Prostate gland (tissue), 2 donors: ENCODE data around the gene CRIM1. TPM values are rescaled to one million over a fixed set of nuclear protein-coding genes. Genes with fewer than 3 reads are reported as not detected.

ENCODE experiments used
- DNase-seq: peaks from one replicate; pipeline ENCODE4 v3.0.0-alpha.2; 2019; ENCODE audit warnings: low spot score
- H3K27ac ChIP-seq, 2 donors: fragments of 200-600 bp; sonication (generic); 2 replicates each; pipeline ENCODE4 v1.5.1; 2017 to 2019
- H3K27me3 ChIP-seq: fragments of 200-600 bp; sonication (generic); replicated peaks from 2 replicates; pipeline ENCODE4 v1.5.1; 2019; ENCODE audit not compliant: insufficient read depth
- H3K36me3 ChIP-seq, 2 donors: fragments of 200-600 bp; sonication (generic); 1 replicate in 1 of 2; 2 replicates in 1 of 2; pipeline versions ENCODE4 v1.5.1 to v1.8.1; 2017 to 2019
- H3K4me1 ChIP-seq: fragments of 200-600 bp; sonication (generic); replicated peaks from 2 replicates; pipeline ENCODE4 v1.5.1; 2019
- H3K4me3 ChIP-seq, 2 donors: fragments of 200-600 bp; sonication (generic); 2 replicates each; pipeline ENCODE4 v1.5.1; 2017 to 2019
- H3K9me3 ChIP-seq: fragments of 200-600 bp; sonication (generic); 2 replicates; pipeline ENCODE4 v1.5.1; 2017
- POLR2A ChIP-seq: fragments of 450-650 bp; IDR thresholded peaks from one replicate; pipeline ENCODE4 v1.6.1; 2016; ENCODE audit warnings: antibody characterized with exemption, mild to moderate bottlenecking
- POLR2AphosphoS5 ChIP-seq: sonication (generic); formaldehyde crosslinking; IDR thresholded peaks from one replicate; pipeline ENCODE4 v1.6.1; 2017; ENCODE audit warnings: antibody characterized with exemption
- WGBS: methylation state at CpG from one replicate; pipeline ENCODE4 v1.1.5; 2018; 5-methylcytosine and 5-hydroxymethylcytosine counted together
- intact Hi-C: fragments of 100-400 bp; cut with DNase I; formaldehyde crosslinking; loops from one replicate; pipeline ENCODE4 v1.14.2; 2022
- total RNA-seq, 2 donors: library from RNA; depleted of rRNA; stranded (reverse); fragments of >200 nt; gene quantifications; one replicate each; pipeline ENCODE4 v1.1.0, GENCODE V29; 2016
- TF ChIP-seq, protein P1 (sequence below), 4 experiments: fragments of 200-600 bp in 2 of 4; fragments of 450-650 bp in 2 of 4; sonication (generic) in 2 of 4; IDR thresholded peaks; 1 replicate in 3 of 4; 2 replicates in 1 of 4; pipeline ENCODE4 v1.5.1; 2016 to 2019; ENCODE audit warnings: antibody characterized with exemption in 4 of 4, mild to moderate bottlenecking in 2 of 4, moderate library complexity in 2 of 4

The CRIM1 gene
- total RNA-seq, 2 donors from 2014 or later: 55.2 to 101 TPM

DNA sequence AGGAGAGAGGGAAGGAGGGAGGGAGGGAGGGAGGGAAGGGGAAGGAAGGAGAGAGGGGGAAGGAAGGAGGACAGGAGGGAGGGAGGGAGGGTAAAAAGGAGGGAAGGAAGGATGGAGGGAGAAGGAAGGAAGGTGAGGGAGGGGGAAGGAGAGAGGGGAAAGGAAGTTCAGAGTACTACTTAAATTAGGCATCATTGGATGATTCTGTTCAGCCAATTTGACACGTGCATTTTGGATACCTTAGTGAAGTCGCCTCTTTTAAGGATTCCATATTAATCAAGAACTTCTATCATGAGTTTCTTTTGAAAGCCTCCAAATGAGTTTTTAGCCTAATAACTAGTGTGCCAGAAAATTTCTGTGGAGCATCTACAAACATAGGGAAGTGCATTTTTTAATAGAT is 179.5 kb downstream of the CRIM1 start:
- WGBS: 86% methylated on average over 2 of the region's 2 CpGs
- H3K27me3 ChIP-seq: no peaks in the 10 kb centered on the region
- TF ChIP-seq POLR2AphosphoS5: no peak
- TF ChIP-seq, protein P1, sequence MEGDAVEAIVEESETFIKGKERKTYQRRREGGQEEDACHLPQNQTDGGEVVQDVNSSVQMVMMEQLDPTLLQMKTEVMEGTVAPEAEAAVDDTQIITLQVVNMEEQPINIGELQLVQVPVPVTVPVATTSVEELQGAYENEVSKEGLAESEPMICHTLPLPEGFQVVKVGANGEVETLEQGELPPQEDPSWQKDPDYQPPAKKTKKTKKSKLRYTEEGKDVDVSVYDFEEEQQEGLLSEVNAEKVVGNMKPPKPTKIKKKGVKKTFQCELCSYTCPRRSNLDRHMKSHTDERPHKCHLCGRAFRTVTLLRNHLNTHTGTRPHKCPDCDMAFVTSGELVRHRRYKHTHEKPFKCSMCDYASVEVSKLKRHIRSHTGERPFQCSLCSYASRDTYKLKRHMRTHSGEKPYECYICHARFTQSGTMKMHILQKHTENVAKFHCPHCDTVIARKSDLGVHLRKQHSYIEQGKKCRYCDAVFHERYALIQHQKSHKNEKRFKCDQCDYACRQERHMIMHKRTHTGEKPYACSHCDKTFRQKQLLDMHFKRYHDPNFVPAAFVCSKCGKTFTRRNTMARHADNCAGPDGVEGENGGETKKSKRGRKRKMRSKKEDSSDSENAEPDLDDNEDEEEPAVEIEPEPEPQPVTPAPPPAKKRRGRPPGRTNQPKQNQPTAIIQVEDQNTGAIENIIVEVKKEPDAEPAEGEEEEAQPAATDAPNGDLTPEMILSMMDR (IDR thresholded peaks at IDR 0.05): no peak
- TF ChIP-seq POLR2A: no peak
- no peaks in the 10 kb centered on the region for H3K9me3 ChIP-seq
- H3K4me1 ChIP-seq: no peaks in the 10 kb centered on the region
- no peak for DNase-seq
- H3K36me3 ChIP-seq: no peaks in the 10 kb centered on the region
- H3K4me3 ChIP-seq: no peak overlapping the region
- intact Hi-C loops: no loop called here
- H3K27ac ChIP-seq: no peak overlapping the region

DNA sequence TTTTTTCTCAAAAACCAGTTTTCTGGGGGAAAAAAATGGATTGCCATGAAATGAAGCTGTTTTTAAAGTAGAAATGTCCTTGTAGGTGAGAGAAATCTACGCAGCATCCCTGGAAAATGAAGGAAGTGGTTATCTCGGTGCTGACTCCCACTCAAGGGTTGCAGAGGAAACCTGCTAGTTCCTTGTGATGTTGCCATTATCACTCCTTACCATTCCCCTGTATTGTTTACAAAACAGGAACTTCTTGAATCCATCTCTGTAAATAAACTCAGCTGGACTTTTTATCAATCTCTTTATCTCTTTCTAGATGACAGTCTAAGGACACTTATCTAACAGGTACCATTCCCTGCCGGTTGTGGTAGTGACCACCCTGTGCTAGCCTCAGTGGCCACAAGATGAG is 181.2 kb downstream of the CRIM1 start:
- Histone ChIP-seq H3K36me3 (no peaks in the 10 kb centered on the region), H3K4me3 (no peak overlapping the region), H3K9me3 (no peaks in the 10 kb centered on the region), H3K27me3 (no peaks in the 10 kb centered on the region), H3K4me1 (no peaks in the 10 kb centered on the region), H3K27ac (no peak overlapping the region)
- intact Hi-C loops: no loop called here
- TF ChIP-seq POLR2AphosphoS5 (no peak), POLR2A (no peak)
- TF ChIP-seq, protein P1 (IDR thresholded peaks at IDR 0.05): no peak
- no peak for DNase-seq
- 80% methylated on average over 3 of the region's 3 CpGs for WGBS

DNA sequence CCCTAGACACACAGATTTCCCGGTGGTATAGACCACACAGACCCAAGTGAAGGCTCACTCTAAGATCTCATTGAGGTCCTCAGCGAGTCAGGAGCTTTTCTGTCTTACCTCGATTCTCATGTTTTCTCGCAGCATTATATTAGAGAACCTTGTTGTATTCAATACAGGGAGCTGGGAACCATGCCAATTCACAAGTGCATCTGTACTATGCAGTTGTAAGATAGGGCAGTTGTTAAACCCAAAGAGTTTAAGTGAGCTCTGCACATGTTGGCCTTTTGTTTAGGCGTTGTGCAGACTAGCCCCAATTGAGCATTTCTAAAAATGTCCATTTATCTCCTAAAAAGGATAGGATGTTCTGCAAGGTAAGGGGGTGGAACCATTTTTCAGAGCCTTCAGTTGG is 182.8 kb downstream of the CRIM1 start:
- TF ChIP-seq POLR2AphosphoS5: no peak
- TF ChIP-seq POLR2A: no peak
- TF ChIP-seq, protein P1 (IDR thresholded peaks at IDR 0.05): no peak
- Histone ChIP-seq H3K9me3 (no peaks in the 10 kb centered on the region), H3K27ac (no peak overlapping the region), H3K4me3 (no peak overlapping the region), H3K4me1 (no peaks in the 10 kb centered on the region), H3K36me3 (no peaks in the 10 kb centered on the region), H3K27me3 (no peaks in the 10 kb centered on the region)
- no peak for DNase-seq
- 69% methylated on average over 5 of the region's 5 CpGs for WGBS
- intact Hi-C loops: no loop called here

DNA sequence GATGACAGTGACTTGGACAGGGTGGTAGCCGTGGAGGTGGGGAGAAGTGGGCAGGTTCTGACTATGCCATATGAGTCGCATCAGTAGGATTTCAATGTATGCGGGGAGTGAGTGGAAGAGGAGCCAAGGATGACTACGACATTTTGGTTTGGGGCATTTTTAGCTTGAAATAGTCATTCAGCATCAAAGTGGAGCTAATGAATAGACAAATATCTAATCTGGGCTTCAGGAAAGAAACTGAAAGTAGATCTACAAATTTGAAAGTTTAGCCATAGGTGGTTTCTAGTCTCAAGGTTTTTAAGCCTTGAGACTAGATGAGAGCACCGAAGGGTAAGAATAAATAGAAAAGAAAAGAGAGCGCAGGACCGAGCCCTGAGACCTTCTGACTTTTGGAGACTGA is 184.1 kb downstream of the CRIM1 start:
- no peak for DNase-seq
- no peak overlapping the region for H3K4me3 ChIP-seq
- no peaks in the 10 kb centered on the region for H3K9me3 ChIP-seq
- H3K27me3 ChIP-seq: no peaks in the 10 kb centered on the region
- H3K4me1 ChIP-seq: no peaks in the 10 kb centered on the region
- 95% methylated on average over 7 of the region's 7 CpGs for WGBS
- intact Hi-C loops: no loop called here
- H3K36me3 ChIP-seq: no peaks in the 10 kb centered on the region
- no peak overlapping the region for H3K27ac ChIP-seq
- TF ChIP-seq POLR2A (no peak), POLR2AphosphoS5 (no peak)
- TF ChIP-seq, protein P1 (IDR thresholded peaks at IDR 0.05): no peak

DNA sequence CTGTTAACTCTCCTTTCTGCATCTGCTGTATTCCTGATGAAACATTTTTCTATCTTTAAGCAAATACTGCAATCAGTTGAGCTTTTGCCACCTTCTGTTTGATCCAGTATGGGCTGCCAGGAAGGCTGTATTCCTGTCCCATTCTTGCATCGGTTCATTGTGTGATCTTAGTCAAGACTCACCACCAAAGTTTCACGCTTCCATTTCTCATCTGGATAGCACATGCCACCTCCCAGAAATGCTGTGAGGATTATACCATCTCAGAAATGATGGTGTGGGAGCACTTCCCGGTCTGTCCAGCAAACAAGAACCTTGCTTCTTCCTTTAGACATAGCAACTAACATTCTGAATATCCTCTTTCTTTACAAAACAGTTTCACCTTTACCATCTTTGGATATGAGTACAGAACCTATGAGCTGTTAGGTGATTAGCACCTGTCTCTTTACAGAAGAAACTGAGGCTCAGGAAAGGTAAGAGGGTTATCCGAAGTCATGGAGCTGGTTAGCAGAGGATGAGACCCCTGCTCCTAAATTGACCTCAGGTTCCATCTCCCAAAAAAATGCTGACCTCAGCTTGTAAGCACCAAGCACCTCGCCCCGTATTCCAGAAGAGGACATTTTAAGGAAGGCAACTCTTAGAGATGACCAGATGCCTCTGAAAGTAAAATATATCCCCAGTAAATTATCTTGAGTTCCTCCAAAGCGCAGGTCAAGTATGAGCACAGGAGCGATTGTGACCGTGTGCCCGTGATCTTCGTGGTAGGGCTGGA is 185.6 kb downstream of the CRIM1 start:
- intact Hi-C loops: no loop called here

More for the DNA sequence above, 185.6 kb downstream of the CRIM1 start:
- Histone ChIP-seq H3K27ac (no peak overlapping the region), H3K36me3 (no peaks in the 10 kb centered on the region), H3K4me3 (no peak overlapping the region), H3K4me1 (no peaks in the 10 kb centered on the region), H3K27me3 (no peaks in the 10 kb centered on the region), H3K9me3 (no peaks in the 10 kb centered on the region)
- no peak for TF ChIP-seq POLR2A
- no peak for TF ChIP-seq POLR2AphosphoS5
- TF ChIP-seq, protein P1 (IDR thresholded peaks at IDR 0.05): no peak
- WGBS: 93% methylated on average over 11 of the region's 11 CpGs
- DNase-seq: no peak
